Measurements from ENCODE around the gene EHHADH.

- TF ChIP-seq CTCF (IDR thresholded peaks at IDR 0.05 in 2 of 3, conservative IDR thresholded peaks at IDR 0.05 in 1 of 3; ENCODE audit: borderline replicate concordance in 1 of 3, insufficient read depth in 1 of 3, low read depth in 2 of 3, low read length in 2 of 3): no peak
- TF ChIP-seq REST (IDR thresholded peaks at IDR 0.05; ENCODE audit: low read depth): no peak
- no peak for TF ChIP-seq ZNF274 (IDR thresholded peaks at IDR 0.05; ENCODE audit: low read depth, low read length)
- peak; percentile 70 for TF ChIP-seq POLR2A (IDR thresholded peaks at IDR 0.05; ENCODE audit: borderline replicate concordance, extremely low read depth, insufficient read depth, insufficient read length)
- no peak for TF ChIP-seq EZH2 (IDR thresholded peaks at IDR 0.05)
Measured at GRCh38 chr3:185282696-185283373, 29.0 kb upstream of the EHHADH start.

Measured in HCT116 (cell line).